GM19328 (cell line): ENCODE results near the gene PNMA8A.
"Not testable (repeated sequence)": the region's sequence is repeated elsewhere in the genome, so short reads cannot be mapped to it uniquely, and the experiment has no call there.

Experiments
- ATAC-seq: cut with Tn5 transposase; IDR thresholded peaks from one replicate; pipeline ENCODE4 v1.9.1; 2021; ENCODE audit warnings: mild to moderate bottlenecking, moderate library complexity; ENCODE audit not compliant: unreplicated experiment

Gene PNMA8A, protein sequence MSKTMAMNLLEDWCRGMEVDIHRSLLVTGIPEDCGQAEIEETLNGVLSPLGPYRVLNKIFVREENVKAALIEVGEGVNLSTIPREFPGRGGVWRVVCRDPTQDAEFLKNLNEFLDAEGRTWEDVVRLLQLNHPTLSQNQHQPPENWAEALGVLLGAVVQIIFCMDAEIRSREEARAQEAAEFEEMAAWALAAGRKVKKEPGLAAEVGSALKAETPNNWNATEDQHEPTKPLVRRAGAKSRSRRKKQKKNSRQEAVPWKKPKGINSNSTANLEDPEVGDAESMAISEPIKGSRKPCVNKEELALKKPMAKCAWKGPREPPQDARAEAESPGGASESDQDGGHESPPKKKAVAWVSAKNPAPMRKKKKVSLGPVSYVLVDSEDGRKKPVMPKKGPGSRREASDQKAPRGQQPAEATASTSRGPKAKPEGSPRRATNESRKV

DNA sequence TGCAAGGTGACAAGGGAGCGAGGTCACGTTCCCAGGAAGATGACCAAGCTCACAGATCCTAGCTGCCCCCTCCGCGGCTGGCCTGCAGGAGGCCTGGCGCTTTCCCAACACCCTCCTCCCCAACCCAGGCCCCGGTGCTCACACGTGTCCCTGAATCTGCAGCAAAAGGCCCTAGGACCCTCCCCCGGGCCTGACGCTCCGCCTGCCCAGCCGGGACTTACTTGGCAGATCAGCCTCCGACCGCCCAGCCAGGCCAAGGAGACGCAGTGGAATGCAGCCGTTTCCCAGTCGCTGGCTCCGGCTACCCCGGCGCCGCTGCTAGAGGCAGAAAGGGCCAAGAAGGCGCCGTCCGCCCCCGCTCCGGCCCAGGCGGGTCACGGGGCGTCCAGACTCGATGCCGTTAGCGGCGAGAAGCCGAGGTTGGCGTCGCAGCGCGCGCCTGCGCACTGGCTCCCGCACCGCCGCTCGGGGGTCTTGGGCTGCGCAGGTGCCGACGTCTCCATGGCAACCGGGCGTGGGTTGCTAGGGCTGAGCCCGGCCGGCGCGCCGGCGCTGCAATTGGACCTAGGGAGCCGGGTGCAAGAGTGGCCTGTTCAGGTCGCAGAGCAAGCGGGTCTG lies at the start of gene PNMA8A:
PNMA8A (minus strand) TSS at position 448 of the 618 bp plus-strand sequence. CDS start 528 bp downstream, outside the sequence.
- ATAC-seq: no peak

DNA sequence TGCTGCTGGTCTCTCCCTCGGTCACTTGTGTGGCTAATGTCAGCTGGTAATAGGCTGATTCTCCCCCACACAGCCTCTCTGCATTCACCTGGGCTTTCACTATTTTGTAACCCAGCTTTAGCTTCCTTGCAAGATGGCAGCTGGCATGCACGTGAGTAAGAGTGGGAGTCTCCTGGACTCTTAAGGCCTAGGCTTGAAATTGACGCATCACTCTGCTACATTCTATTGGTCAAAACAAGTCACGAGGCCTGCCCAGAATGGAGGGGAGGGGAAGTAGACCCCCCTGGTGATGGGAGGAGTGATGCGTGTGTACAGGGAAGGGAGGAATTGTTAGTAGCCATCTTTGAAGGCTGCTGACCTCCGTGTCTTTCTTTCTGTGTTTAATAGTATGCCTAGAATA lies 49.3 kb upstream of the PNMA8A start:
- ATAC-seq: no peak

DNA sequence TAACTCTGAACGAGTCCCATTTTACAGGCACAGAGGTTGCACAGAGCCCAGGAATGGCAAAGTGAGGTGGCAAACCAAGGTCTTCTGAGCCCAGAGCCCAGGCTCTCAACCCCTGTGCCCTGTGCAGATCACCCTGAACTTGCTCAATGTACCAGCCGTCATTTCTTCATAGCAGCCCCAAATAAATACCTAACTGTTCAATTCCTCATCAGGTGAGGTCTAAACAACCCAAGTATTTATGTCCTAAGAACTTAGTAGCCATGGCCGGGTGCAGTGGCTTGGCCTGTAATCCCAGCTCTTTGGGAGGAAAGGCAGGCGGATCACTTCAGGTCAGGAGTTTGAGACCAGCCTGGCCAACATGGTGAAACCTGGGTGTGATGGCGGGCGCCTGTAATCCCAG lies 46.1 kb upstream of the PNMA8A start:
- no peak for ATAC-seq

DNA sequence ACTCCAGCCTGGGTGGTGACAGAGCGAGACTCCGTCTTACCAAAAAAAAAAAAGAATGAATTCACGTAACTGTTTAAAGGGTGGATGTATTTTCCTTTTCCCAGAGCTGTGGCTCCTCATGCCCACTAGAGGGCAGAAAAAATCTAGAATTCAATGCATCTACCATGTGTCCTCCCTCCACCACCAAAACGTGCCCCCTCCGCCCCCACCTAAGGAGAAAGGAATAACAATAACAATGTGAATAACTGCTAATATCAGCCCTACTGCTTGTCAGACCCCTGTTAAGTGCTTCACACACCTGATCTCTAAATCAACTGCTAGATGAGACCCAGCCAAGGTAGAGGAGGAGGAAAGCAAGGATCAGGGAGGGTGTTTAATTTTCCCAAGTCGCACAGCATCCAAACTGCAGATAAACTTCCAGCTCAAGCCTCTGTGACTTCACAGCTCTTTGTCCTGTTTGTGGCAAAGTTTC lies 44.6 kb upstream of the PNMA8A start:
- ATAC-seq: no peak

DNA sequence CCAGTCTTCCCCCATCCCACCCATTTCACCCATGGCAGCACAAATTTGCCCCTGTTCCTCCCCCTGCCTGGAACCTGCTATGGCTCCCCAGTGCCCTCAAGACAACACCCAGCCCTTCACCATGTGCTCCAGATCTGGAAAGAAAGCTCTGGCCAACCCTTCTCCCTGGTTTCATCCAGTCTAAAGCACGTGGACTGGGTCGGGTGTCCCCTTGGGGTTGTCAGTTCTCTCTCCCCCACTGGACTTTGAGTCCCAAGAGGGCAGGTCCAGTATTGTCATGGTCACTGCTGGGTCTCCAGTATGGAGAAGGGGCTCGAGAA lies 43.9 kb upstream of the PNMA8A start:
- ATAC-seq: no peak

DNA sequence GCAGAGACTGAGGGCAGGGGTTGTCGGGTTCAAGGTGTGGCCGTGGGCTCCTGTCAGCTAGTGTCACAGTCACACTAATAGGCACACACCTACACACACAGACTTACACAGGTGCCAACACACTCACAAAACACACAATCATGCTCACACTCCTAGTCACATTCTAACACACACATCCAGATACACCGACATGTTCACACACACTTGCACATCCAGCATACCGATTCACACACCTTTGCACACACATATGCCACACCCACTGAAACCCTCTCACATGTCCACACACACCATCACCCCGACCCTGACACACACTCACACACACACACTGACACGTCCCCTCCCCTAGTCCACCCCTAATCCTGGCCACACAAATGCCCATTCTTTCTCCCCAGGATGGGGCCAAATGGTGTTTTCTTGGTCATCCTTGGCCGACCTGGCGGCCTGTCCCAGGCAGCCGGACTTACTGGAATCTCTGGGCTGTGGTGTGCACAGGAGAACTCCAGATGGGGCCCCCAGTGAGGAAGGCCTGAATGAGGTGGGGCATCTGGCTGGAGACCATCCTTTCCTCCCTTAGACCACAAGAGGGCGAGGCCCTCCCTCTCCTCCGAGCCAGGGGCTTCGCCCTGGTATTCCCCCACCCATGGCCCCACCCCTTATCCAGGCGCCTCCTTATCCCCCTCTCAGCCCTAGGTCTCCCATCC lies 43.4 kb upstream of the PNMA8A start:
- ATAC-seq: no peak

DNA sequence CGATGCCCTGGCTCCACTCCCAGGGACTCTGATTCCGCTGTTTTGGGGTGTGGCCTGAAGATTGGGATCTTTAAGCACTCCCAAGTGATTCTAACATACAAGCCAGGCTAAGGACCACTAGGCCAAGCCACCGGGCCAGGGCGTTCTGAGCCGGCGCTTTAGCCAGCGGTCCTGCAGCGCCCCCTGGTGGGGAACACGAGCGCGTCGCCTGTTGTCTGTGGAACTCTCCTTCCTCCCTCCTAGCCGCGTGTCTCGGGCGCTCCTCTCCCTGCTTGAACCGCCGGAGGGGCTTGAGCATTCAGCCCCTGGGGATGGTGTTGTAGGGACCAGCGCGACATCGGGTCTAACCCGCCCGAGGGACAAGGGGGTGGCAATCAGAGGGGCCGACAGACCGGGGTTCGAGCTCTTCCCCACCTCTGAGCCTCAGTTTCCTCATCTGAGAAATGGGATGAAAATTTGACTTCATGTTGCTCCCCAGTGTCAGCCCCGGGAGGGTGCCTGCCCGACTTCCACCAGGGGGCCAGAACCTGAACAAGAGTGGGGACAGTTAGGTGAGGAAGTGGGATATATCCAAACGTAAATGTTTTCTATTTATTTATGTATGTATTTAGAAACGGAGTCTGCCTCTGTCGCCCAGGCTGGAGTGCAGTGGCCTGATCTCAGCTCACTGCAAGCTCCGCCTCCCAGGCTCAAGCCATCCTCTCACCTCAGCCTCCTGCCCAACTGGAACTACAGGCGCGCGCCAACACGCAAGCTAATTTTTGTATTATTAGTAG lies 42.3 kb upstream of the PNMA8A start:
- no peak for ATAC-seq

DNA sequence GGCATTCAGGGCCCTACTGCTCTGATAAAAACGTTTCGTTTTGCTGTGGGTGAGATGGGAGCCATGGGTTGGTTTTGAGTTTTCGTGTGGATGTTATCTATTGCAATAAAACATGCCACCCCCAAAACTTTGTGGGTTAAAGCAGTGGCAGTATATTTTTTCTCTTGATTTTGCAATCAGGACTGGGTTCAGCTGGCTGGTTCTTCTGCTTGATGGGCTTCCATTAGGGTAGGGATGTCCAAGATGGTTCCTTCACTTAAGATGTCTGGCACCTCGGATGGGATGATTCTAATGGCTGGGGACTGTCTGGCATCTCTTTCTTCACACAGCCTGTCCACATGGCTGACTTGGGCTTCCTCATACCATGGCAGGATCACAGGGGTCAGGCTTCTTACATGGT lies 39.9 kb upstream of the PNMA8A start:
- no peak for ATAC-seq

DNA sequence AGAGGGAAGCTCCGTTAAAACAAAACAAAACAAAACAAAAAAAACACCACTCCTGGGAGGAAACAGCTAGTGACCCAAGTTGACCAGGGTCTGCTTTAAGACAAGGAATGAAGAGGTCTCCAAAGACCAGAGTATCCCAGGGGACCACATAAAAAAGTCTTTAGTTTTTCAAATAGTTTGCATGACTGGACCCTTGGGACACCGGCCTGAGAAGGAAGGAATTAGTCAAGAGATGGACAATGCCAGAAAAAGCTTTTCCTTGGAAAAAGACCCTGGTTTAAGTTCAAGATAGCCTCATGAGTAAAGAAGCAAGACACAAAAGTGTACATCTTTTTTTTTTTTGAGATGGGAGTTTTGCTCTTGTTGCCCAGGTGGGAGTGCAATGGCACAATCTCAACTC lies 36.8 kb upstream of the PNMA8A start:
- no peak for ATAC-seq

DNA sequence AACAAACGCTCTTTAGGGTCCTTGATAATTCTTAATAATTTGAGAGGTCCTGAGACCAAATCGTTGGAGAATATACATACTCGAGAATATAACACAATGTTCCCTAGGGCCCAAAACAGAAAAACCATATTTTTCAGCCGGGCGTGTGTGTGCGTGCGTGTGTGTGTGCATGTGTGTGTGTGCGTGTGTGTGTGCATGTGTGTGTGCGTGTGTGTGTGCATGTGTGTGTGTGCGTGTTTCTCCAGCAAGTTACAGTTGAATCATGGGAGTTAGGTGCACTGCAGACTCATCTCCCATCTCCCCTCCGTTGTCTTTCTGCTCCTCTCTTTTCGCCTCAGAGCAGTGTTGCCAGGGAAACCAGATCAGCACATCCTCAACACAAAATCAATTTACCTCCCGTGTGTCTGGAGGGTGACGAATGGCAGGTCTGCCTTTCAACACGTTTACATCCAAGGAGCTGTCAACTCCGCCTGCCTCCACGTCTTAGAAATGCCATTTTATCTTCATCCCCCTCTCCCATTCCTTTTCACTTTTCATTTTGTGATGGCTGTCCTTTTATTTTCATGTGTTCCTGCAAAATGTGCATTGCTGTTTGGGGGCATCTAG lies 32.6 kb upstream of the PNMA8A start:
- ATAC-seq: no peak

DNA sequence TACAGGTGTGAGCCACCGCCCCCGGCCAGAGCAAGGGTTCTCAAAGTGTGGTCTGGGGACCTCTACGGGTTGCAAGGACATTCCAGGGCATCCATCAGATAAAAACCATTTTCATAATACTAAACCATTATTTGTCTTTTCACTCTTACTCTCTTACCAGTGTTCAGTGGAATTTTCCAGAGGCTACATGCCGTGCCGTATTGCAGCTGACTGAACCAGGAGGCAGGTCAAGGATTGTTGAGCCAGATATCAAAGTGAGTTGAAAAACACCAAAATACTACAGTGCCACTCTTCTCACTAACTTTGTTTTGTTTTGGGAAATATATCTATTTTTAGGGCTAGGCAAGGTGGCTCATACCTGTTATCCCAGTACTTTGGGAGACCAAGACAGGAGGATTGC lies 31.5 kb upstream of the PNMA8A start:
- ATAC-seq: no peak

DNA sequence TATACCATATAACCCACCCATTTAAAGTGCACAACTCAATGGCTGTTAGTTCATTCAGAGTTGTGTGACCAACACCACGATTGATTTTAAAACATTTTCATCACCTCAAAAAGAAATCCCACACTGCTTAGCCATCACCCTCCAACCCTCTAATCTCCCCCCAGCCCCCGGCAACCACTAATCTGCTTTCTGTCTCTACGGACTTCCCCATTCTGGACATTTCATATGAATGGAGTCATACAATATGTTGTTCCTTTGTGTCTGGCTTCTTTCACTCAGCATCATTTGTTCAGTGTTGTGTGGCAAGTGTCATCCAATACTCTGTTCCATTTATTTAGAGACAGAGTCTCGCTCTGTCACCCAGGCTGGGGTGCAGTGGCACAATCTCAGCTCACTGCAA lies 28.3 kb upstream of the PNMA8A start:
- ATAC-seq: no peak

DNA sequence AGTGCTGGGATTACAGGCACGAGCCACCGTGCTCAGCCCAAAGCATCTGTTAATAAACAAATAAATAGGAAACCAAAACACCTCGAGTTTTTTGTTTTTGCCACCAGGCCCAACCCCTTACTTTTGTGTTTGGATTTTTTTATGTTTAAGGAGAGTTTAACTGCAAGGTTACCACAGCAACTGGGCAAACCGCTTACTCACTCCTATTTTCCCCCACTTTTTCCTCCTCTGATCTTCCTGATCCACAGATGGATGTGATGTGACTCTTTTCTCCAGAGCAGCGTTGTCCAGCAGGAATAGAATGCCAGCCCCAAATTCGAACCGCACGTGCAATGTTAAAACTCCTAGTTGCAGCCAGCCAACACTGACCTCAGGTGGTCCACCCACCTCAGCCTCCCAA lies 26.4 kb upstream of the PNMA8A start:
- no peak for ATAC-seq

DNA sequence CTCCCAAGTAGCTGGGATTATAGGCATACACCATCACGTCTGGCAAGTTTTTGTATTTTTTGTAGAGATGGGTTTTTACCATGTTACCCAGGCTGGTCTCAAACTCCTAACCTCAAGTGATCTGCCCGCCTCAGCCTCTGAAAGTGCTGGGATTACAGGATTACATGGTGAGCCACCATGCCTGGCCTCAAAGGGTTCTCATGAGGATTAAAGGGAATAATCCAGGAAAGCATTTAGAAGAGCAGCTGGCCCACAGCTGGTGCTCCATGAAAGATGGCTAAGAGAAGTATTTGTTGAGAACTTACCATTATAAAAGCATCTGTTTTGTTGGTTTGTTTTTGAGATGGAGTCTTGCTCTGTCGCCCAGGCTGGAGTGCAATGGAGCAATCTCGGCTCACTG lies 25.5 kb upstream of the PNMA8A start:
- ATAC-seq: not testable (repeated sequence)

DNA sequence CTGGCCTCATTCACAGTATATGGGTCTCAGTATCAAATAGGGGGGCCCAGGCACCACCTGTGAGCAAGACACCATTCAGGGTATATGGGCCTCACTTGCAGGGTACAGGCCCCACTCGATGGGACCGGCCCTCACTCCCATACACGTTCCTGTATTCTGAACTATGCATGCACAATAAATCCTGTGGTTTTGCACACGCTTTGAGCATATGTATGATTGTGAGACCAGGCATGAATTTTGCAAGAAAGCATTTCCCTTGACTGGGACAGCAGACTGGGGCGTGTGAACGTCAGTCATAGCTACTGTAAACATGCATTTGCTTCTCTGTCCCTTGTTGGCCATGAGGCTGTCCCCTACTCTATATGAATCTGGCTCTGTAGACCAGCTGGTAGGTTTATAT lies 24.9 kb upstream of the PNMA8A start:
- ATAC-seq: no peak

DNA sequence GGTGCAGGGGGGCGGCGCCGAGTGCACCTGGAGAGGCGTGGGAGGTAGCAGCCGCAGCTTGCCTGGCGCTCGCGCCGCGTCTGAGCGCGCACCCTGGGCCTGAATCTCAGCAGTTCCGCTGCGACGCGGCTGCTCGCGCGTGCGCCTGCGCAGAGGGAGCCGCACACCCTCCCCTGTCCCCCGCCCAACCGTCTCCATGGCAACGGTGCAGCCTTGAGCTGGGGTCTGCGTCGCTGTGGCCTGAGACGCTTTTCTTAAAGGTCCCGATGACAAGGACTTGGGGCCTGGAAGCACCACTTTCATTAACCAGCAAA lies 24.4 kb upstream of the PNMA8A start, which contains the start of gene PNMA8B:
PNMA8B (minus strand) TSS at position 82 of the 314 bp plus-strand sequence. CDS start 402 bp downstream, outside the sequence.
- ATAC-seq: no peak

DNA sequence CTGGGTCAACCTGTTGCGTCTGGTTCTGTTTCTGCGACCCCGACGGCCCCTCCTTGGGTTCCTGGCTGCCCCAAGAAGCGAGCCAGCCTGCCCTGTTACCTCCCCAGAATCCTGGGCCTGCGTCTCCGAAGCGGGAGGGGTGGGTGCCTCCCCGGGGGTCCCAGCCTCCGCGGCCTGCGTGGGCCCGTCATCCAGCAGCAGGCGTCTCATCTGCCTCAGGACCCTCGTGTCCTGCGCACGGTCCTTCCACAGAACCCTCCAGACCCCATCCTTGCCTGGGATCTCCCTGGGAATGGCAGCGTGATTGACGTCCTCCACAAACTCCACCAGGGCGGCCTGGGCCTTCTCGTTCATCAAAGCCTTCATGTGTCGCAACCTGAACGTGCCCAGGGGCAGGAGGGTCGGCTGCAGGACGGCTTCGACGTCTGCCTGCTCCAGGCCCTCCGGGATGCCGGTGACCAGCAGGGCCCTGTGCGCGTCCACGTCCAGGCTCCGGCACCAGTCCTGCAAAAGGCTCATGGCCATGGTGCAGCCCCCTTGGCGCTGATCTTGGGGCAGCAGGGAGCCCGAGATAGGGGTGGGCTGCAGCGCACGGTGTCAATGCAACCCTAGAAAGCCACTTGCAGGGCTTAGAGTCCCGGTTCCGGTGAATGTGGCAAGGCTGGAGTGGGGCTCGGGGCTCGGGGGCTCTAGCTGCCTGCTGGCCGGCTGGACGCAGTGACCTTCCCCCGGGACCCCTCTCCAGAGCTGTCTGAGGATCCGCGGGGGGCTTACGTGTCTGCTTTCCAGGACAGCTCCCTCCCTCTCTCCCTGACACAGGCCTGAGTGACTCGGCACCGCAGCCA lies 23.8 kb upstream of the PNMA8A start:
- no peak for ATAC-seq

DNA sequence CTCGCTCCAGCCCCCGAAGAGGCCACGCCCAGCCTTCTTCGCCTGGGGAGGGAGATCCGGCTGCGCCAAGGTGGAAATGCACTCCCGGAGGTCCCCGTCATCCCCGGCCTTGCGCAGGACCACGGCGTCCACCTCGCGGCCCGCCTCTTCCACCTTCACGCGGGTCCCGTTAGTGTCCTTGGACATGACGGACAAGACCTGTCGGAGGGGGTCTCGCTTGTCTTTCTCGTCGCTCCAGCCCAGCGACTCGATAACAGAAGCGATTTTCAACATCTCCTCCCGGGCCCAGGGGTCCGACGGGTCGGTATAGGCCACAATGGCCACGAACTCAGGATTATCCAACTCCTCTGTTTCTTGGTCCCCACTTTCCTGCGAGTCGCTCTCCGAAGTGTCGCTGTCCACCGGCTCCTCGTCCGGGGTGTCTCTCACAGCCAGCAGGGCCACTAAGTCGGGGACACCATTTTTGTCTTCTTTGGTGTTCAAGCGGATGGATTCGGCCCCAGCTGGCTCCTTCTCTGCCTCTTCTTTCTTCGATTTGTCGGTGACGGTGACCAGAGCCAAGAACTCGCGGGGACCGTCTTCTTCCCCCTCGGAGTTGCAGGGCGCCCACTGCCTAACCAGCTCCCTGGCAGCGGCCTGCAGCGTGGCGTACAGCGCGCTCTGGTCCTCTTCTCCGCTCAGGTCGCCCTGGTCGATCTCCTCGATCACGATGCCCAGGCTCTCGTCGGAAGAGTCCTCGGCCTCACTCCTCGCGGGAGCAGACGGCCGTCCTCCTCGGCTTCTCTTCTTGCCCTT lies 23.0 kb upstream of the PNMA8A start:
- ATAC-seq: no peak
